ENCODE results near the gene FIZ1.

FIZ1 gene

GRCh38 chr19:55619286-55619685 lies 20.0 kb upstream of the FIZ1 start:
- in situ Hi-C loops (cut with MboI; ENCODE audit: low sequenced_read_pairs, unreplicated experiment): no loop called here
- TF ChIP-seq CTCF (IDR thresholded peaks at IDR 0.05; ENCODE audit: borderline replicate concordance, control extremely low read depth, extremely low read depth, insufficient read depth, missing control alignments): no peak

GRCh38 chr19:55618426-55618825 lies 19.1 kb upstream of the FIZ1 start:
- in situ Hi-C loops (cut with MboI; ENCODE audit: low sequenced_read_pairs, unreplicated experiment): no loop called here
- DNase-seq (ENCODE audit: low spot score): no peak
- no peak for TF ChIP-seq CTCF (IDR thresholded peaks at IDR 0.05; ENCODE audit: borderline replicate concordance, control extremely low read depth, extremely low read depth, insufficient read depth, missing control alignments)

More at GRCh38 chr19:55619286-55619685, 20.0 kb upstream of the FIZ1 start:
- DNase-seq (ENCODE audit: low spot score): no peak

- in situ Hi-C loops (cut with MboI; ENCODE audit: low sequenced_read_pairs, unreplicated experiment): no loop called here
- DNase-seq (ENCODE audit: low spot score): no peak
- TF ChIP-seq CTCF (IDR thresholded peaks at IDR 0.05; ENCODE audit: borderline replicate concordance, control extremely low read depth, extremely low read depth, insufficient read depth, missing control alignments): no peak
Observed at GRCh38 chr19:55617426-55617825, 18.1 kb upstream of the FIZ1 start.

GRCh38 chr19:55616395-55616875 lies 17.1 kb upstream of the FIZ1 start:
- in situ Hi-C loops (cut with MboI; ENCODE audit: low sequenced_read_pairs, unreplicated experiment): no loop called here
- DNase-seq (ENCODE audit: low spot score): no peak
- TF ChIP-seq CTCF (IDR thresholded peaks at IDR 0.05; ENCODE audit: borderline replicate concordance, control extremely low read depth, extremely low read depth, insufficient read depth, missing control alignments): no peak

GRCh38 chr19:55615543-55616394 lies 16.5 kb upstream of the FIZ1 start:
- no peak for DNase-seq (ENCODE audit: low spot score)
- in situ Hi-C loops (cut with MboI; ENCODE audit: low sequenced_read_pairs, unreplicated experiment): no loop called here
- TF ChIP-seq CTCF (IDR thresholded peaks at IDR 0.05; ENCODE audit: borderline replicate concordance, control extremely low read depth, extremely low read depth, insufficient read depth, missing control alignments): no peak

GRCh38 chr19:55614711-55615542 lies 15.6 kb upstream of the FIZ1 start:
- no peak for TF ChIP-seq CTCF (IDR thresholded peaks at IDR 0.05; ENCODE audit: borderline replicate concordance, control extremely low read depth, extremely low read depth, insufficient read depth, missing control alignments)

More at GRCh38 chr19:55614711-55615542, 15.6 kb upstream of the FIZ1 start:
- in situ Hi-C loops (cut with MboI; ENCODE audit: low sequenced_read_pairs, unreplicated experiment): no loop called here
- no peak for DNase-seq (ENCODE audit: low spot score)

Data from GM13976 (cell line).